ENCODE measurements around the gene DAB2IP.

DAB2IP gene

DNA sequence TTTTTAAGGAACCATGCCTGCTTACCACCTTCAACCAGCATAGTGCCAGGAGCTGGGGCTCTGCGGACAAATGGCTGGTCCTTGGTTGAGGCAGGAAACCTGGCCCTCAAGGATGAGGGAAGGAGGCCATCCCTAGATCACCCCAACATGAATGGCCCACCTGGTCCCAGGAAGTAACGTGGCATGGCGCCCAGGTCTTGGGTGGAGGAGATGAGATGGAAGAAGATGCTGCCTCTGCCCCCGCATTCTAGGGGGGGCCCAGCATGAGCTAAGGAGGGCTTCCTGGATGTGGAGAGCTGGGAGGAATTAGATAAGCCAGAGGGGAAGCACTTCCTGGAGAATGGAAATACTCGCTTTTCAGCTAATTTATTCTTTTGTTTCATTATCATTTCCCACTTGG, 95.0 kb downstream of the DAB2IP start:
- Histone ChIP-seq H2AFZ (ENCODE audit: insufficient read depth, low read length, poor library complexity) (no peak overlapping the region), H2AK5ac (ENCODE audit: low read length) (no peak overlapping the region), H2BK120ac (ENCODE audit: insufficient read depth, low read length, poor library complexity) (no peak overlapping the region), H3K36me3 (ENCODE audit: control insufficient read depth in 1 of 2, insufficient read depth in 2 of 2, low read length in 2 of 2) (no peaks in the 10 kb centered on the region), H4K91ac (ENCODE audit: low read depth, low read length) (no peak overlapping the region), H3K23ac (ENCODE audit: low read length) (no peak overlapping the region), H3K79me1 (ENCODE audit: low read length) (peaks cover 15% of the 10 kb centered on the region), H3K9ac (ENCODE audit: low read length) (no peak overlapping the region), H3K4ac (ENCODE audit: low read depth, low read length) (no peak overlapping the region), H3K9me3 (ENCODE audit: insufficient read depth, low read depth, low read length) (no peaks in the 10 kb centered on the region), H3K4me2 (ENCODE audit: low read length) (no peak overlapping the region), H3K27me3 (ENCODE audit: insufficient read depth, low read length) (no peaks in the 10 kb centered on the region), H3K4me1 (ENCODE audit: control insufficient read depth in 1 of 2, insufficient read depth in 2 of 2, low read length in 2 of 2) (peaks cover 46 to 47% of the 10 kb centered on the region in 2 experiments), H4K8ac (ENCODE audit: low read depth, low read length) (no peak overlapping the region), H3K27ac (ENCODE audit: low read depth, low read length) (no peak overlapping the region), H3K4me3 (ENCODE audit: low read depth, low read length) (no peak overlapping the region), H3K14ac (ENCODE audit: low read length) (no peak overlapping the region), H2BK5ac (ENCODE audit: low read depth, low read length, poor library complexity) (no peak overlapping the region), H4K12ac (ENCODE audit: low read depth, low read length) (no peak overlapping the region), H2BK12ac (ENCODE audit: low read length) (no peak overlapping the region), H3K18ac (ENCODE audit: low read length) (no peak overlapping the region), H3K79me2 (ENCODE audit: control insufficient read depth, insufficient read depth, low read length, poor library complexity) (no peaks in the 10 kb centered on the region)
- no peak for DNase-seq
- no CpG with 5 or more reads among the region's 5 CpGs for WGBS (ENCODE audit: extremely low coverage, insufficient coverage, insufficient read length)

DNA sequence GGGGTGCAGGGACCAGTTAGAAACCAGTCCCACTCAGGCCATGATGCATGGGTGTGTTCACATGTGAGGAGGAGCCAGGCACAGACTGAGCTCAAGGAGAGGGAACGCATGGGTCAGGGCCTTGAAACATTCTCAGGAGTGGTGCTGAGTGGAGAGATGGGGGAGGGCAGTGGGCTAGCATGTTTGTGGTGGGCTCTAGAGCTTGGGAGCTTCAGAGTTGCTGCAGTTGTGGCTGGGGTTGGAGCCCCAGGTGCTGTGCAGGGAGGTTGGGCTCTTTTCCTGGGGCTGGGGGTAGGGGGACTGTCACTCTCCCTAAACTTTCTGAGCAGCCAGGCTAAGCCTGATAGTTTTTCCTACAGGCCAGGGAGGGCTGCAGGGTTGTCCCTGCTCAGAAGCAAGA, 95.4 kb downstream of the DAB2IP start:
- Histone ChIP-seq H3K9ac (ENCODE audit: low read length) (no peak overlapping the region), H4K12ac (ENCODE audit: low read depth, low read length) (no peak overlapping the region), H4K91ac (ENCODE audit: low read depth, low read length) (no peak overlapping the region), H3K79me1 (ENCODE audit: low read length) (peaks cover 15% of the 10 kb centered on the region), H2AFZ (ENCODE audit: insufficient read depth, low read length, poor library complexity) (no peak overlapping the region), H2BK120ac (ENCODE audit: insufficient read depth, low read length, poor library complexity) (no peak overlapping the region), H2AK5ac (ENCODE audit: low read length) (no peak overlapping the region), H4K8ac (ENCODE audit: low read depth, low read length) (no peak overlapping the region), H3K36me3 (ENCODE audit: control insufficient read depth in 1 of 2, insufficient read depth in 2 of 2, low read length in 2 of 2) (no peaks in the 10 kb centered on the region), H2BK12ac (ENCODE audit: low read length) (no peak overlapping the region), H3K23ac (ENCODE audit: low read length) (no peak overlapping the region), H3K4me1 (ENCODE audit: control insufficient read depth in 1 of 2, insufficient read depth in 2 of 2, low read length in 2 of 2) (peaks cover 50% of the 10 kb centered on the region in 2 experiments), H3K27me3 (ENCODE audit: insufficient read depth, low read length) (no peaks in the 10 kb centered on the region), H3K4ac (ENCODE audit: low read depth, low read length) (no peak overlapping the region), H3K9me3 (ENCODE audit: insufficient read depth, low read depth, low read length) (no peaks in the 10 kb centered on the region), H3K27ac (ENCODE audit: low read depth, low read length) (no peak overlapping the region), H3K18ac (ENCODE audit: low read length) (peak overlapping the region; percentile 10), H3K79me2 (ENCODE audit: control insufficient read depth, insufficient read depth, low read length, poor library complexity) (no peaks in the 10 kb centered on the region), H3K14ac (ENCODE audit: low read length) (no peak overlapping the region), H2BK5ac (ENCODE audit: low read depth, low read length, poor library complexity) (no peak overlapping the region), H3K4me2 (ENCODE audit: low read length) (no peak overlapping the region), H3K4me3 (ENCODE audit: low read depth, low read length) (no peak overlapping the region)
- WGBS (ENCODE audit: extremely low coverage, insufficient coverage, insufficient read length), result no CpG with 5 or more reads among the region's 1 CpG
- DNase-seq, result no peak

DNA sequence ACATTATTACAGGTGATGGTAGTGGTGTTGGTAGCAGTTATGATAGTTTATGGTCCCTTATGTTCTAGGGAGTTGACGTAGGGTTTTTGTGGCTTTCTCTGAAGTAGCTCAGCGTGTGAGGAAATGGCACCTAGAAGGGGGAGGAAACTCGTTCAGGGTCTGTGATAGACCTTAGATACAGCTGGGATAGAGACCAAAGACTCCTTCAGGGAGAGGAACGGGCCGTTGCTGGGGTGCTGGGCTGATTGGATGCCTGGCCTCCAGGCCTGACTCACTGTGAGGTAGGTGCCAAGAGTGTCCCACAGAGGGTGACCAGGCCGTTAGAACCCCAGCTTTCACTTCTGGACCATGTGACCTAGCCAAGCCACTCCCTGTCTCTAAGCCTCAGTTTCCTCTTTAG, 96.6 kb downstream of the DAB2IP start:
- Histone ChIP-seq H2BK12ac (ENCODE audit: low read length) (no peak overlapping the region), H4K91ac (ENCODE audit: low read depth, low read length) (no peak overlapping the region), H4K8ac (ENCODE audit: low read depth, low read length) (no peak overlapping the region), H2BK120ac (ENCODE audit: insufficient read depth, low read length, poor library complexity) (no peak overlapping the region), H3K79me1 (ENCODE audit: low read length) (peaks cover 15% of the 10 kb centered on the region), H3K4me1 (ENCODE audit: control insufficient read depth in 1 of 2, insufficient read depth in 2 of 2, low read length in 2 of 2) (peaks cover 50 to 51% of the 10 kb centered on the region in 2 experiments), H3K14ac (ENCODE audit: low read length) (no peak overlapping the region), H3K79me2 (ENCODE audit: control insufficient read depth, insufficient read depth, low read length, poor library complexity) (no peaks in the 10 kb centered on the region), H4K12ac (ENCODE audit: low read depth, low read length) (no peak overlapping the region), H2AFZ (ENCODE audit: insufficient read depth, low read length, poor library complexity) (peak overlapping the region; percentile 8), H3K4me2 (ENCODE audit: low read length) (no peak overlapping the region), H3K27me3 (ENCODE audit: insufficient read depth, low read length) (no peaks in the 10 kb centered on the region), H3K23ac (ENCODE audit: low read length) (no peak overlapping the region), H3K4me3 (ENCODE audit: low read depth, low read length) (no peak overlapping the region), H2BK5ac (ENCODE audit: low read depth, low read length, poor library complexity) (no peak overlapping the region), H3K4ac (ENCODE audit: low read depth, low read length) (no peak overlapping the region), H3K9me3 (ENCODE audit: insufficient read depth, low read depth, low read length) (peaks cover 1% of the 10 kb centered on the region), H3K18ac (ENCODE audit: low read length) (no peak overlapping the region), H3K27ac (ENCODE audit: low read depth, low read length) (no peak overlapping the region), H3K9ac (ENCODE audit: low read length) (no peak overlapping the region), H3K36me3 (ENCODE audit: control insufficient read depth in 1 of 2, insufficient read depth in 2 of 2, low read length in 2 of 2) (no peaks in the 10 kb centered on the region), H2AK5ac (ENCODE audit: low read length) (no peak overlapping the region)
- no CpG with 5 or more reads among the region's 6 CpGs for WGBS (ENCODE audit: extremely low coverage, insufficient coverage, insufficient read length)
- no peak for DNase-seq

DNA sequence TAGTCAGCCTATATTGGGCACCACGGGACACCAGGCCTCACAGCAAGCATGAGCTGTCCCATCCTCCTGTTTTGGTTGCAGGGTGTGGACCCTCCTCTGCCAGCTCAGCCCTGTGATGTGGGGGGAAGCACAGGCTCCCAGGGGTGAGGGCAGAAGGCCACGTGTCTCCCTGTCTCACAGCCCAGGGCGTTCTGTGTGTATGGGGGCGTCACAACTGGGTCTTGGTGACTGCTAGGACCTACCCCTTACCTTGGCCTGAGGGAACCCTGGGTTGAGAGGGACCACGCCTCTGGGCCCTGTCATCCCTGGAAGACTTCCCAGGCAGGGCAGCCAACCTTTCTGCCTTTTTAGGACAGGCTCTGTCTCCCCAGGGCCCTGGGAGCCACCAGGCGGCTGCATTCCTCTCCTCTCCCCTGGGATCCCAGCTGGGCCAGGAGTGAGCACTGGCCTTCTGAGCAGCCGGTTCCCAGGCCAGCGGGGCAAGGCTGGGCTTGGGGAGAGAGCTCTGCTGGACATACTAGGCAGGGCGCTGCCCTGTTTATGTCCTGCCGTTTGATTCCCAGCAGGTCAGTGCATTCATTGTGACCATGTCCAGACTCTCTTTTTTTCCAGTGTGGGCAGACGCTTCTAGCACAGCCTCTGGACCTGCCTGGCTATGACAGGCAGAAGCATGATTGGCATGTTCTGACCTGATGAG, 97.4 kb downstream of the DAB2IP start:
- Histone ChIP-seq H3K79me1 (ENCODE audit: low read length) (peaks cover 11% of the 10 kb centered on the region), H3K79me2 (ENCODE audit: control insufficient read depth, insufficient read depth, low read length, poor library complexity) (no peaks in the 10 kb centered on the region), H4K12ac (ENCODE audit: low read depth, low read length) (no peak overlapping the region), H2BK12ac (ENCODE audit: low read length) (no peak overlapping the region), H3K23ac (ENCODE audit: low read length) (no peak overlapping the region), H3K27ac (ENCODE audit: low read depth, low read length) (peak overlapping the region; percentile 13), H3K4me3 (ENCODE audit: low read depth, low read length) (no peak overlapping the region), H3K27me3 (ENCODE audit: insufficient read depth, low read length) (no peaks in the 10 kb centered on the region), H4K91ac (ENCODE audit: low read depth, low read length) (no peak overlapping the region), H3K36me3 (ENCODE audit: control insufficient read depth in 1 of 2, insufficient read depth in 2 of 2, low read length in 2 of 2) (no peaks in the 10 kb centered on the region), H2AFZ (ENCODE audit: insufficient read depth, low read length, poor library complexity) (peak overlapping the region; percentile 8), H3K14ac (ENCODE audit: low read length) (no peak overlapping the region), H2BK5ac (ENCODE audit: low read depth, low read length, poor library complexity) (no peak overlapping the region), H3K9me3 (ENCODE audit: insufficient read depth, low read depth, low read length) (peaks cover 1% of the 10 kb centered on the region), H3K9ac (ENCODE audit: low read length) (no peak overlapping the region), H3K4me2 (ENCODE audit: low read length) (no peak overlapping the region), H2BK120ac (ENCODE audit: insufficient read depth, low read length, poor library complexity) (no peak overlapping the region), H3K4ac (ENCODE audit: low read depth, low read length) (no peak overlapping the region), H3K4me1 (ENCODE audit: control insufficient read depth in 1 of 2, insufficient read depth in 2 of 2, low read length in 2 of 2) (peaks cover 46 to 47% of the 10 kb centered on the region in 2 experiments), H4K8ac (ENCODE audit: low read depth, low read length) (no peak overlapping the region), H3K18ac (ENCODE audit: low read length) (peak overlapping the region; percentile 11), H2AK5ac (ENCODE audit: low read length) (peak overlapping the region; percentile 44)
- no CpG with 5 or more reads among the region's 11 CpGs for WGBS (ENCODE audit: extremely low coverage, insufficient coverage, insufficient read length)
- DNase-seq, result no peak

All from trophoblast cell (in vitro differentiated cells and primary cell).